Measurements from ENCODE around the gene CA7.

Gene CA7

DNA sequence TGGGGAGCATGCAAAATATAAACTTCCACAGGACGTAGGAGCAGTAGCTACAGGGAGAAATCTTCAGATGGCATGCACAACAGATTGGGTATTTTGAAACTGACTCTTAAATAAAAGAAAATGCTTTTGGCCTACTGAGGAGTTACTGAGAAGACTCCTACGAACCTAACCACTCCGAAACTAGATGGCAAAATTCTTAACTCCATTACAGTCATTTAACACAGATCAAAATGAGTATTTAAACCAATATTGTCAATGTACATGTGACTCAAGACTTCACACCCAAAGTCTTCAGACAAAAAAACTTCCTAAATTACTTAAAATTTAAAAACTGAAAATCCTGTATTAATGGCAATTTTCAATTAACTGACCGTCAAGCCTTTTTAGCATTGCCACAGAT is 34.4 kb upstream of the CA7 start:
- DNase-seq (ENCODE audit: low read depth) = no peak
- TF ChIP-seq, protein P1, sequence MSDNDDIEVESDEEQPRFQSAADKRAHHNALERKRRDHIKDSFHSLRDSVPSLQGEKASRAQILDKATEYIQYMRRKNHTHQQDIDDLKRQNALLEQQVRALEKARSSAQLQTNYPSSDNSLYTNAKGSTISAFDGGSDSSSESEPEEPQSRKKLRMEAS (IDR thresholded peaks at IDR 0.05; ENCODE audit: low read depth, low read length) = no peak
- H3K4me3 ChIP-seq (ENCODE audit: low read depth, low read length) = no peak overlapping the region

DNA sequence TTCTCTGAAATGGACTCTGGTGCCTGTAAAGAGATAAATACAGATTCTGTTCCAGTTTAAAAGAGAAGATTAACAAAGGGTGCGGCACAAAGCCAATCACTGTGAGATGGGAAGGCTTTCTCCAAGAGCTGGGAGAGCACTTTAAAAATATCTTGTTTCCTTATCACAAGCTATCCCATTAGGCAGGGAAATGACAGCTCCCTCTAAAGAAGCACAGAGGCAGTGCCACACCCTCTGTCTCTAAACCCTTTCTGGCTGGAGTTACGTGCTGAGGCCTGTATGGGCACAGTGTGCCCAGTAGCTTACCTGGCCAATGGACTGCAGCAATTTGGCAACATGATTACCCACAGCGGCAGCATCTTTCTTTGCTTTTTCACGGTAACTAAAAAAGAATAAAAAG is 33.8 kb upstream of the CA7 start:
- no peak for DNase-seq (ENCODE audit: low read depth)
- TF ChIP-seq, protein P1 (IDR thresholded peaks at IDR 0.05; ENCODE audit: low read depth, low read length) = no peak
- TF ChIP-seq MYC (IDR thresholded peaks at IDR 0.05; ENCODE audit: low read depth, low read length) (no peak), POLR2A (IDR thresholded peaks at IDR 0.05; ENCODE audit: extremely low read depth, insufficient read length) (no peak)
- TF ChIP-seq, protein P2, sequence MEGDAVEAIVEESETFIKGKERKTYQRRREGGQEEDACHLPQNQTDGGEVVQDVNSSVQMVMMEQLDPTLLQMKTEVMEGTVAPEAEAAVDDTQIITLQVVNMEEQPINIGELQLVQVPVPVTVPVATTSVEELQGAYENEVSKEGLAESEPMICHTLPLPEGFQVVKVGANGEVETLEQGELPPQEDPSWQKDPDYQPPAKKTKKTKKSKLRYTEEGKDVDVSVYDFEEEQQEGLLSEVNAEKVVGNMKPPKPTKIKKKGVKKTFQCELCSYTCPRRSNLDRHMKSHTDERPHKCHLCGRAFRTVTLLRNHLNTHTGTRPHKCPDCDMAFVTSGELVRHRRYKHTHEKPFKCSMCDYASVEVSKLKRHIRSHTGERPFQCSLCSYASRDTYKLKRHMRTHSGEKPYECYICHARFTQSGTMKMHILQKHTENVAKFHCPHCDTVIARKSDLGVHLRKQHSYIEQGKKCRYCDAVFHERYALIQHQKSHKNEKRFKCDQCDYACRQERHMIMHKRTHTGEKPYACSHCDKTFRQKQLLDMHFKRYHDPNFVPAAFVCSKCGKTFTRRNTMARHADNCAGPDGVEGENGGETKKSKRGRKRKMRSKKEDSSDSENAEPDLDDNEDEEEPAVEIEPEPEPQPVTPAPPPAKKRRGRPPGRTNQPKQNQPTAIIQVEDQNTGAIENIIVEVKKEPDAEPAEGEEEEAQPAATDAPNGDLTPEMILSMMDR (IDR thresholded peaks at IDR 0.05; ENCODE audit: low read depth, low read length) = no peak
- H3K4me3 ChIP-seq (ENCODE audit: low read depth, low read length) = no peak overlapping the region

- no peak overlapping the region for H3K4me3 ChIP-seq (ENCODE audit: low read depth, low read length)
- no peak for DNase-seq (ENCODE audit: low read depth)
- no peak for TF ChIP-seq MYC (IDR thresholded peaks at IDR 0.05; ENCODE audit: low read depth, low read length)
- TF ChIP-seq, protein P2 (IDR thresholded peaks at IDR 0.05; ENCODE audit: low read depth, low read length) = no peak
- TF ChIP-seq POLR2A (IDR thresholded peaks at IDR 0.05; ENCODE audit: extremely low read depth, insufficient read length) = no peak
- TF ChIP-seq, protein P1 (IDR thresholded peaks at IDR 0.05; ENCODE audit: low read depth, low read length) = no peak
Measured at GRCh38 chr16:66811043-66811442, 33.2 kb upstream of the CA7 start.

DNA sequence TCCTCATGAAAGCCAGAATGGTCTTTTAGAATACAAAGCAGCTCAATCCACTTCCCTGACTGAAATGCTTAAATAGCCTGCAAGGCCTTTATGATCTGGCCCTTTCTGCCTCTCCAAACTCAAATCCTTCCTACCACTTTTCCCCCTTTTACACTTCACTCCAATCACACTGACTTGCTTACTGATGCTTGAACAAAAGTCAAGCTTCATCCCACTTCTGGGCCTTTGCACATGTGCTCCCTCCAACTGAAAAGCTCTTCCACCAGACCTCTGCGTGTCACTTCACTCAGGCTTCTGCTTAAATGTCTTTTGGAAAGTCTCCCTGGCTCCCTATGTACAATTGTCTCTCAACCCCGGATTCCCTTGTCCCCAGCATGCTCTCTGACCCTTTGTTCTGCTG is 29.5 kb upstream of the CA7 start:
- no peak for TF ChIP-seq MYC (IDR thresholded peaks at IDR 0.05; ENCODE audit: low read depth, low read length)
- TF ChIP-seq, protein P2 (IDR thresholded peaks at IDR 0.05; ENCODE audit: low read depth, low read length) = no peak
- TF ChIP-seq, protein P1 (IDR thresholded peaks at IDR 0.05; ENCODE audit: low read depth, low read length) = no peak
- no peak for TF ChIP-seq POLR2A (IDR thresholded peaks at IDR 0.05; ENCODE audit: extremely low read depth, insufficient read length)
- no peak overlapping the region for H3K4me3 ChIP-seq (ENCODE audit: low read depth, low read length)
- no peak for DNase-seq (ENCODE audit: low read depth)

- no peak overlapping the region for H3K4me3 ChIP-seq (ENCODE audit: low read depth, low read length)
- TF ChIP-seq POLR2A (IDR thresholded peaks at IDR 0.05; ENCODE audit: extremely low read depth, insufficient read length) = no peak
- TF ChIP-seq, protein P2 (IDR thresholded peaks at IDR 0.05; ENCODE audit: low read depth, low read length) = no peak
- no peak for DNase-seq (ENCODE audit: low read depth)
Measured at GRCh38 chr16:66824006-66824405, 20.2 kb upstream of the CA7 start.

GRCh38 chr16:66830422-66831404 is 13.5 kb upstream of the CA7 start, which contains the start of gene NAE1:
TSS of gene NAE1 (minus strand) at chr16:66830976. CDS start at chr16:66830899, 77 bp downstream.
- TF ChIP-seq MYC (IDR thresholded peaks at IDR 0.05; ENCODE audit: low read depth, low read length) (peak; percentile 84), POLR2A (IDR thresholded peaks at IDR 0.05; ENCODE audit: extremely low read depth, insufficient read length) (peak; percentile 96)
- TF ChIP-seq, protein P2 (IDR thresholded peaks at IDR 0.05; ENCODE audit: low read depth, low read length) = peak; percentile 94
- TF ChIP-seq, protein P1 (IDR thresholded peaks at IDR 0.05; ENCODE audit: low read depth, low read length) = peak; percentile 75
- DNase-seq (ENCODE audit: low read depth) = peak; percentile 94
- H3K4me3 ChIP-seq (ENCODE audit: low read depth, low read length) = peak within 1 kb of the TSS; percentile 91

Measured in NB4 (cell line).